Endothelial cell of umbilical vein (primary cell): ENCODE data around the gene KL. TPM values are rescaled to one million over a fixed set of nuclear protein-coding genes. Genes with fewer than 3 reads are reported as not detected.

ENCODE experiments used
- BruUV-seq: library from RNA; stranded (reverse); fragments of 400-500 nt; replicated peaks from 2 replicates; lab custom pipeline; 2021; lab: Mats Ljungman, UMichigan
- CTCF ChIA-PET: fragments of 300-600, 350-600 bp; sonication (Branson Sonifier 250); formaldehyde crosslinking; loops from one replicate; lab custom pipeline; 2021; ENCODE audit warnings: antibody characterized with exemption, inconsistent platforms; lab: Charles Lee
- POLR2A ChIA-PET: fragments of 300-600, 350-600 bp; sonication (Branson Sonifier 250); formaldehyde crosslinking; loops from one replicate; lab custom pipeline; 2021; ENCODE audit warnings: antibody characterized with exemption, inconsistent platforms; lab: Charles Lee
- DNase-seq: peaks from one replicate; pipeline ENCODE4 v3.0.0-alpha.2; 2011; ENCODE audit warnings: low read depth, low spot score
- FAIRE-seq: peaks from 2 replicates; lab custom pipeline; 2011; peaks lifted over from hg19 to GRCh38; lab: Jason Lieb, UNC
- H2AFZ ChIP-seq: 2 replicates; pipeline ENCODE4 v1.6.0; 2012; ENCODE audit warnings: low read depth, low read length, control low read depth, inconsistent platforms
- H3K27ac ChIP-seq: 2 replicates; pipeline ENCODE4 v1.5.1; 2011; ENCODE audit warnings: low read depth, mild to moderate bottlenecking, control low read depth, low read length, moderate library complexity; ENCODE audit not compliant: insufficient read depth
- H3K27me3 ChIP-seq, 2 experiments: 2 replicates each; pipeline versions ENCODE4 v1.6.0 to v1.6.1; 2011; ENCODE audit warnings: low read length in 2 of 2, mixed read lengths in 1 of 2; ENCODE audit not compliant: control insufficient read depth in 2 of 2, insufficient read depth in 2 of 2
- H3K36me3 ChIP-seq, 2 experiments: 2 replicates in 1 of 2; 3 replicates in 1 of 2; pipeline ENCODE4 v1.5.1; 2011; ENCODE audit warnings: low read length in 2 of 2, mild to moderate bottlenecking in 1 of 2, moderate library complexity in 1 of 2; ENCODE audit not compliant: control insufficient read depth in 2 of 2, insufficient read depth in 2 of 2; ENCODE audit errors: extremely low read depth in 1 of 2
- H3K4me1 ChIP-seq: 3 replicates; pipeline ENCODE4 v1.5.1; 2011; ENCODE audit warnings: mild to moderate bottlenecking, low read length; ENCODE audit not compliant: control insufficient read depth, insufficient read depth; ENCODE audit errors: extremely low read depth
- H3K4me2 ChIP-seq: 2 replicates; pipeline ENCODE4 v1.6.1; 2011; ENCODE audit warnings: low read length, control low read depth, mixed read lengths; ENCODE audit not compliant: insufficient read depth
- H3K4me3 ChIP-seq, 3 experiments: fragments of 200-600 bp in 1 of 3; sonication (generic), shearing (Covaris generic) in 1 of 3; replicated peaks in 1 of 3; 2 replicates each; pipeline ENCODE4 v1.5.1; 2011 to 2016; ENCODE audit warnings: control low read depth in 3 of 3, low read length in 3 of 3, mild to moderate bottlenecking in 2 of 3, inconsistent platforms in 1 of 3, low read depth in 1 of 3, moderate library complexity in 1 of 3; ENCODE audit not compliant: insufficient read depth in 1 of 3
- H3K79me2 ChIP-seq: 2 replicates; pipeline ENCODE4 v1.6.0; 2012; ENCODE audit warnings: low read length, inconsistent platforms; ENCODE audit not compliant: control insufficient read depth, insufficient read depth
- H3K9ac ChIP-seq: replicated peaks from 2 replicates; pipeline ENCODE3; 2011; ENCODE audit warnings: low read length, control low read depth; ENCODE audit not compliant: insufficient read depth; ENCODE audit errors: extremely low read depth
- H3K9me1 ChIP-seq: replicated peaks from 3 replicates; pipeline ENCODE4 v1.6.0; 2011; ENCODE audit warnings: mild to moderate bottlenecking, low read length; ENCODE audit not compliant: control insufficient read depth, insufficient read depth; ENCODE audit errors: extremely low read depth
- H3K9me3 ChIP-seq: replicated peaks from 2 replicates; pipeline ENCODE4 v1.5.1; 2012; ENCODE audit warnings: low read length, inconsistent platforms; ENCODE audit not compliant: control insufficient read depth, insufficient read depth
- H4K20me1 ChIP-seq: replicated peaks from 2 replicates; pipeline ENCODE3; 2011; ENCODE audit warnings: mild to moderate bottlenecking, low read length; ENCODE audit not compliant: control insufficient read depth, insufficient read depth; ENCODE audit errors: extremely low read depth
- CTCF ChIP-seq, 2 donors: IDR thresholded peaks; 1 replicate in 1 of 2; 2 replicates in 1 of 2; pipeline ENCODE4 v1.5.1; 2011; ENCODE audit warnings: low read length in 2 of 2, mild to moderate bottlenecking in 2 of 2, moderate library complexity in 2 of 2, control low read depth in 1 of 2, inconsistent platforms in 1 of 2, low read depth in 1 of 2; ENCODE audit not compliant: insufficient read depth in 1 of 2; ENCODE audit errors: extremely low read depth in 1 of 2
- GATA2 ChIP-seq: IDR thresholded peaks from 2 replicates; pipeline ENCODE4 v1.7.0; 2011; ENCODE audit warnings: low read depth, mild to moderate bottlenecking, moderate library complexity, mixed read lengths, low read length; ENCODE audit not compliant: insufficient read length, insufficient read depth
- JUN ChIP-seq: IDR thresholded peaks from 2 replicates; pipeline ENCODE4 v1.6.1; 2011; ENCODE audit warnings: borderline replicate concordance, low read depth; ENCODE audit not compliant: insufficient read length, insufficient read depth
- MYC ChIP-seq: IDR thresholded peaks from one replicate; pipeline ENCODE4 v1.6.1; 2011; ENCODE audit warnings: mild to moderate bottlenecking, low read depth, low read length
- POLR2A ChIP-seq: IDR thresholded peaks from 2 replicates; pipeline ENCODE4 v1.6.1; 2012; ENCODE audit warnings: low read depth, mild to moderate bottlenecking, control low read depth, low read length
- dilution Hi-C: fragments of 300-500 bp; cut with MboI; formaldehyde crosslinking; loops from one replicate; pipeline ENCODE4 v1.15.0; 2019; ENCODE audit warnings: low sequenced_read_pairs; ENCODE audit not compliant: extremely low pct_ligation_motif_present
- intact Hi-C: fragments of 100-400 bp; cut with micrococcal nuclease; formaldehyde crosslinking; loops from one replicate; pipeline ENCODE4 v1.10.0; 2022
- polyA plus RNA-seq, 4 experiments: library from polyadenylated mRNA; depleted of rRNA in 3 of 4; stranded (reverse) in 3 of 4; unstranded in 1 of 4; fragments of >200 nt; gene quantifications; 2 replicates each; pipeline versions ENCODE4 v1.2.1 to v1.2.3, GENCODE V29; 2011 to 2012; ENCODE audit warnings: missing spikeins in 1 of 4
- total RNA-seq: library from RNA; stranded (reverse); gene quantifications from 2 replicates; pipeline ENCODE4 v1.2.3, GENCODE V29; 2021

The KL gene
- total and polyA plus RNA-seq, 2 donors (not counting 3 experiments of a cell fraction or from before 2014, with no cell fraction given) = 0.01 to 0.07 TPM

- Histone ChIP-seq H3K9me1 (no peaks in the 10 kb centered on the region), H3K9me3 (no peaks in the 10 kb centered on the region), H4K20me1 (no peaks in the 10 kb centered on the region), H3K4me2 (no peak overlapping the region), H2AFZ (no peak overlapping the region), H3K79me2 (no peaks in the 10 kb centered on the region), H3K36me3 (no peaks in the 10 kb centered on the region), H3K27ac (no peak overlapping the region), H3K27me3 (no peaks in the 10 kb centered on the region), H3K4me3 (no peak overlapping the region), H3K9ac (no peak overlapping the region), H3K4me1 (no peaks in the 10 kb centered on the region)
- BruUV-seq = no TSS peak
- no peak for FAIRE-seq
- ChIA-PET CTCF (interaction anchor here (1.3 kb wide), 1 partner anchor 9 kb away, joined by 5 read pairs; no protein-coding TSS in a partner anchor), POLR2A (no interaction called here)
- TF ChIP-seq MYC (no peak), POLR2A (no peak), JUN (no peak), GATA2 (no peak)
- dilution Hi-C loops = no loop called here
- DNase-seq = no peak
- intact Hi-C loops = no loop called here
These were observed 50.1 kb downstream of the KL start for GRCh38 chr13:33066329-33066728.

- DNase-seq = peak; percentile 25
- Histone ChIP-seq H4K20me1 (no peaks in the 10 kb centered on the region), H3K4me1 (no peaks in the 10 kb centered on the region), H3K4me3 (no peak overlapping the region), H3K36me3 (no peaks in the 10 kb centered on the region), H3K79me2 (no peaks in the 10 kb centered on the region), H3K4me2 (no peak overlapping the region), H2AFZ (peak overlapping the region; percentile 16), H3K9me1 (no peaks in the 10 kb centered on the region), H3K9me3 (no peaks in the 10 kb centered on the region), H3K27ac (no peak overlapping the region), H3K9ac (no peak overlapping the region), H3K27me3 (no peaks in the 10 kb centered on the region)
- TF ChIP-seq CTCF (IDR thresholded peaks at IDR 0.05; ENCODE audit: extremely low read depth in 1 of 2, insufficient read depth in 1 of 2, low read depth in 1 of 2, low read length in 2 of 2) (peak; percentile 2 to 10), MYC (no peak)
- FAIRE-seq = no peak
- dilution Hi-C loops = no loop called here
- ChIA-PET CTCF (interaction anchor here (0.7 to 2.0 kb wide), 6 partner anchors 9 to 85 kb away, joined by 3 to 9 read pairs (median 3); no protein-coding TSS in a partner anchor), POLR2A (no interaction called here)
- no TSS peak for BruUV-seq
- intact Hi-C loops = loop anchor here (2.0 kb wide), 2 partner anchors 83 to 653 kb away; no protein-coding TSS in a partner anchor
These were observed 53.1 kb downstream of the KL start for GRCh38 chr13:33069365-33069764.
